8988T (cell line): ENCODE measurements around the gene MARK1.

Experiments
- DNase-seq: peaks from one replicate; pipeline ENCODE4 v3.0.0; 2011

The MARK1 gene

DNA sequence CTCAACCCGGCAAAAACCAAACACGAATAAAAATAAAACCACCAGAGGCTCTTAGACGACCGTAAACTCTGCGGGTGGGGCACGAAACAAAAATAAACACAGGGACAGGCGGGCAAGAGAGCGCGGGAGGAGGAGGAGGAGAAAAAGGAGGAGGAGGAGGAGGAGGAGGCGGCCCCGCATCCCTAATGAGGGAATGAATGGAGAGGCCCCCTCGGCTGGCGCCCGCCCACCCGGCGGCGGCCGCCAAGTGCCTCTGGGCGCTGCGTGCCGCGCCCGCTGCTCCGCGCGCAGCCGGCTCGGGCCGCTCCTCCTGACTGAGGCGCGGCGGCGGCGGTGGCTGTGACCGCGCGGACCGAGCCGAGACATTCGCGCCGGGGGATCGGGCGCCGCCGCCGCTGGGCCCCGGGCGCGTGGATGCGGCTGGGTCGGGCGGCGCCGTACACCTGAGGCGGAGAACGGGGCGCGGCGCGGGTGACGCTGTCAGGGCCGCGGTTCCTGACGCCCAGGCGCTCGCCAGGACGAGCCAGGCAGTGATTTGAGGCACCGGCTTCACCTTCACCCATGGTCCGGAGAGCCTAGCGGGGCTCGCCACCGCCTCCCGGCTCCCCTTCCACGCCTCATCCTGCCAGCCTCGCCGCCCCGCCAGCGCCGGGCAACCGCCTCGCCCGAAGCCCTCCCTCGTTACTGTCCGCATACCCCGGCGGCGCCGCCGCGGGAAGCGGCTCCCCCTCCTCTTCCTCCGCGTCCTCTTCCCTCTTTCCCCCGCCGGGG is at the start of gene MARK1:
TSS of gene MARK1 (plus strand) at position 229 of the 771 bp plus-strand sequence. CDS start 687 bp downstream, outside the sequence.
- peak; percentile 63 for DNase-seq

DNA sequence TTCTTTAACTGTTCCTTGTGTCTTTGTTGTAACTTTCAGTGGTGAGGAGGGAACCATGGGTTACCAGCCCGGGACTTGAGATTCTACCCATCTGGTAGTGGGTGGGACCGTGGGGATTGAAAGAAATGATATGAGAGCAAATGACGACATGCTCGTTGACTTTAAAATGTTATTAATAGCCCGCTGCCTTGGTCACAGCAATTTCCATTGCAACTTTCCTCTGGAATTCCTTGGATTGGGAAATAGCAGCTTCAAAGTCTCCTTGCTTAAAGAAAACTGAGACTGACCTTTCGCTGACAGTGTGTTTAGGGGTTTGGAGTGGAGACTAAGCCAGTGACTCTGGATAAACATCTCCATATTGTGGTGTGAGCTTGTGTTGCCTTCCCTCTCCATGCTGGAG is 44.2 kb upstream of the MARK1 start:
- no peak for DNase-seq

DNA sequence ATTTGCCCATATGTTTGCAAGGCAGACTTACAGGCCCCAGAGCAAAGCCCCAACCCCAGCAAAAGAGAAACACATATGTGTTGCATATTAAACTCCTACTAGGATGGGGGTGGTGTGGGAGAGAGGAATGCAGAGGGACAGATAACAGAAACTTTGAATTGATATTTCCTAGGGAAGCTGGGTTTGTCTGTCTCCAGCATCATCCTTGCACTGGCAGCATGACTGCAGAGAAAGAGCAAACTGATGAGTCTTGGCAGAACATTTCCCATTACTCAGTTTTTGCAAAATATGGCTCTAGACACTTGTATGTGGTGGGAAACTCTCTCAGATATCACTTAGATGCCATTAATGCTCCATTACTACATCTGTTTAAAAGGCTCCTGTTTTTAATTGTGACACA is 43.8 kb upstream of the MARK1 start:
- DNase-seq = no peak

DNA sequence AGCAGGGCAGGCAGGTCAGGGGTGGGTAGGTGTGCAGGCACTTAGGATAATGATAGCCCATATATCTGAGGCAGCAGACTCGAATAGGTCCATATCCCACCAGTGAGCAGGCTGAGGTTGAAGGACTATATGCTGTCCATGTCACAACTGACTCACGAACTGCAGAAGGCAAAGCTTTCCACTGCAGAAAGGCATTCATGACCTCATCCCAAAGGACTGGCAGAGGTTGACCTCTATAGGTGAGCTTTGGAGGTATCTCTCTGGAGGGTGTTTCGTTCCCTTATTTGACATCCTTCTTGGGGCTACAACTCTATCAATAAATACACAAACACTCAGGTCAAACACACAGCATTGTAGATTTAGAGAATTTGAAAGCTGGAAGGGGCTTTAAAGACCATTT is 42.8 kb upstream of the MARK1 start:
- no peak for DNase-seq

DNA sequence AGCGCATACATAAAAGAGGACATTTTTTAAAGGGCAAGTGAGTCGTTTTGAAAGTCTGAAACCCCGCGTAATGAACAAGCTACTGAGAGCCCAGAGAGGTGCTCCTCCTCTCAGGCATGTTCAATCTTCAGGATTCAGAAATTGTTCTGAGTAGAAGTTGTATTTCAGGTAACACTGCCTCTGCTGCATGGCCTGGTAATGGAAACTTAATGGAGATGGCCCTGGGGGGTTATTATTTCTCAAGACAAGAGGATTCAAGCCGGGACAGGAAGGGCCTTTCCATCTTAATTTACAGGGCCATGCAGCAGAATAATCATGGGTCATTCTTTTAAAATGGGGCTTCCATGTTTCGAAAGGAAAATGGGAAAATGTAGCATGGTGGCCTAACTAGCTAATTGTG is 42.1 kb upstream of the MARK1 start:
- DNase-seq = no peak

DNA sequence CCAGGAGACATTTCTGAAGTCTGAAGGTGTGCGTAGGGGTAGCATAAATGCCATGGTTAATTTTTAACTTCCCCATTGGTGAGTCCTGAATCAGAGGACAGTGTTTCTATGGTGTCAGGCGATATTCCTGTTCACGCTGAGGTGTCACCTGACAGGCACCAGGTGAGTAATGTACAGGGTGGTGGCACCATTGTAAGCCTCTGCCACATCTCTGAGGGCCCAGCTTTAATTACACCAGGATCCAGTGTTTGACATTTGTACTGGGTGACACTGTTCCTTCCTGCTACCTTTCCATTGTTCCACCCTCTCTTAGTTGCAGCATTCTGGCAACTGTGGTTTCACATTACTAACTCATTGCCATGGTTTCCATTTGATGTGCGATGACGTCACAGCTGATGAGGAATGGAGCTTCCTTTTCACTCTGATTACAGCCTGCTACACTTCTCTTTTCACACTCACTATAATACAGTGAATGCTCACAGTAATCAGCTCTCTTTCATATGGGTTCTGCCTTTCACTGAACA is 40.6 kb upstream of the MARK1 start:
- no peak for DNase-seq

DNA sequence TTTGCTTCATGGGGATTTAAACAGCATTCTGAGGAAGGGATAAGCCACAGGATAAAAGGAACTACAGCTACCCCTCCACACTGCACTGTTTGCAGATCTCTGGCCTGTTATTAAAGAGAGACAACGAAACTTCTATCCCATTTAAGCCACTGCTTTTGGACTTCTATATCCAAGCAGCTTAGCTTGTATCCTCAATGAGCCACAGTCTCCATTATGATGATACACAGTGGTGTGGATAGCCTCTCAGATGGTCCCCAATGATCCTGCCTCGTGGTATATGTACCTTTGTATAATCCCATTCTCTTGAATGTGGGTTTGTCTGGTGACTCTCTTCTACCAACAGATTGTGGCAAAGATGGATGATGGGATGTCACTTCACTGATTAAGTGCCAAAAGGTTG is 36.0 kb upstream of the MARK1 start:
- DNase-seq = no peak

DNA sequence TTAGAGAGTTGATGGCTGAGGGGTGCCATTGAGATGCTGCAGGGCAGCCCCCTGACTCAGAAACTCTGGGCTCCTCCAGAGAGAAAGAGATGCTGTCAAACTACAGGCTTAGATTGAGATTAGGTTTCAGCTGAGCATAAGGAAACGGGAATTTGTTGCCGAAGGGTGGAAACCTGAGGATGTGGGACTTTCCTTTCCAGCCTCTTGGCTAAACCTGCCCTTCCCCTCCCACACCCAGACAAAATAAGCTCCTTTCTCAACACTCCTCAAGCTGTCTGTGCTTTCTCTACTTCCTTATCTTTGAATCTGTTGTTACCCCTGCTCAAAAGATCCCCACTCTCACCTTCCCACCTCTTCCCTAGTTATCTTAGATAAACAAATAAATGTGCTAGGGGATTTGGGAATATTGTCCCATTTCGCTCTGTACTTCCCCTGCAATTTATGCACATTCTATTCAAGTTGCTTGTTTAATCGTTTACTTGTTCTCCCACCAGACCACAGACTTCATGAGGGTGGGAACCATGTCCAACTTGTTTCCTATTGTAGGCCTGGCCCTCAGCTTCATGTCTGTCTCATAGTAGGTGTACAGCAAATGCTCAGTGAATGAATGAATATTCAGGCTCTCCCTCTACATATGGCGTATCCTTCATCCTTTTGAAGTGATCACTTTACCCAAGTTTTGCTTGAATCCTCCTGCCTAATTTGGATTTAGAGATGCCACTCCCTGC is 30.6 kb upstream of the MARK1 start:
- no peak for DNase-seq

DNA sequence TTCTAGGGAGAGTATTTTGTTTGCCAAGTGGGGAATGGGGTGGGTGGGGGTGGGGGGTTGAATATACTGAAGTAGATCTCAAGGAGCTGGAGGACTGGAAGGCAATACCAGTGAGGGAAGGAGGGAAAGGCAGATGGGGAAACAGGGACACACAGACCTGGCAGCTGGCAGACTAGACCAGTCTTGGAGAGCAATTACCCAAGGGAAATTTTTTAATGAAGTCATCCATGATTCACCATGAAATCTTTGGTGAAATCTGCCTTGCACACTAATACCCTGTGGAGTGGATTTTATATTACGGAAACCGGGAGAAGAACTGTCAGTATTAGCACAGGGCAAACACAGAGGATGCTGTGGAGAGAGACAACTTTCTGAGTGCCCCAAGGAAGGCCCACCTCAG is 29.7 kb upstream of the MARK1 start:
- no peak for DNase-seq

DNA sequence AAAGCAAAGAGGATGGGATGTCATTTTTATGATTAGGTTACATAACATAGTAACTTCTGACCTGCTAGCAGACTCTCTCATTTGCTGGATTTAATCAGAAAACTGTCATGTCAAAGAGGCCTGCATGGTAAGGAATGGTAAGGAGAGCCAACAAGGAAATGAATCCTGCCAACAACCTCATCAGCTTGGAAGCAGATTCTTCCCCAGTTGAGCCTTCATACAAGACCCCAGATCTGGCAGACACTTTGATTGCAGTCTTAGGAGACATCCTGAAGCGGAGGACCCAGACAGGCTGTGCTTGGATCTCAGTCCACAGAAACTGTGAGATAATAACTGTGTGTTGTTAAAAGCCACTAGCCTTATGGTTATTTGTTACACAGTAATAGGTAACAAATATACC is 27.6 kb upstream of the MARK1 start:
- DNase-seq = no peak

DNA sequence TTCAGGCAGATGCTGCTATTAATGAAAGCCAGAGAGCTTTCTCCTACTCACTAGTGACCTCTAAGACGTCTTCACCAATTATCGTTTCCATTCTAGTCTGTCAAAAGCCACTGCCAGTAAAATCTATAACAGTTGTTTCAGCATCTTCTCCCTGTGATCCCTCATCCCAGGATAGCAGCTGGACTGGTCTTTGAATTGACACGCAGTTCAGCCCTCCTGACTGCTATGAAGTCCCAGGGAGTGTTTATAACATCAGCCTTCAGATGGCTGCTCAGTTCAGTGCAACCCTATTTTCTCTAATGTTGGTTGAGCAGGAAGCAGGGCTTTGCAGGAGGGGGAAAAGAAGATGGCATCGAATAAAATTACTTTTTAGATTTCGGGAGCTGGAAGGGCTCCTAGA is 23.6 kb upstream of the MARK1 start:
- DNase-seq = no peak

DNA sequence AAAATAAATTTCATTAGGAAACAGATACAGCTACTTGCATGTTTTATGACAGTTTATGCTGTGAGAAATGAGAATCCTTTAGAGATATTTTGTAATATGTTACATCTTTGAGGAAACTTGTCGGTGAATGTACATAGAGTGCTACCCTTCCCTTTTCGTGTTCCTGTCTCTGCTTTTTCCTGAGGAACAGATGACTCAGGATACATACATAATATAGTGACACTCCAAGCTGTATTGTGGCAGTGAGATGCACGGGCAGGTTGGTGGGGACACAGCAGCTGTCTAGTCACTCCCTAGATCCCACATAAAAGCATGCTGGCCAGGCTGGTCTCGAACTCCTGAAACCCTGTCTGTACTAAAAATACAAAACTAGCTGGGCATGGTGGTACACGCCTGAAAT is 20.9 kb upstream of the MARK1 start:
- DNase-seq = no peak

DNA sequence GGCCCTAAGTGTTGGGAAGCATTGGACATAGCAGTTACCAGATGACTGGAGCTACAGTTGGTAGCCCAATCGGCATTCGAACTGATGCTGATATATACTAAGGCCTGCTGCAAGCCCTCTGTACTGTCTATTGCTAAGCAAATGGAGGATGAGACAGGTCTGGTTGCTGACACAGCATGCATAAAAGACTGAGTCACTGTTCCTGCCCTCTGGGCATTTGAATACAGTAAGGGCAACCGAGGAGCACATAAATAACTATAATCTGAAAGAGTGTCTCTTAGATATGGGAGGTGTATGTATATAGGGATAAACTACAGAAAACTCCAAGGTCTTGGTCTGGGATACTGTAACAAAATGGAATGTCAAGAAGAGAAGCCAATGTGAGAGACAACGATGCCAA is 16.8 kb upstream of the MARK1 start:
- no peak for DNase-seq

DNA sequence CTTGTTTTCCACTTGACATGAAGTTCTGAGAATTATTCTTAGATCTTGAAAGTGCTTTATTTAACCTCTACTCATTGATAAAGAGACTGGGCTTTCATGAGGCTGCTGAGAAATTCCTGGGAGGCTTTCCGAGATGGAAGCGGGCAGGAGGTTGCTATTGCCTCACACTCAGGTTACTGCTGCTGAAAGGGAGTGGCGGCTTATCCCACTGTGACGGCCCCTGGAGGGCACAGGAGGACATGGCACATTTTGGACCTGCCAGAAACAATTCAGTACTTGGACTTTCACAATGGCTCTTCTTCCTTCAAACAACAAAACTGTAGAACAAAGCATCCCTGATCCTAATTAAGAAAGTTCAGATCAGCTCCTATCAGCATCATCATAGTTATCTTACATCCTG is 16.2 kb upstream of the MARK1 start:
- DNase-seq = no peak

DNA sequence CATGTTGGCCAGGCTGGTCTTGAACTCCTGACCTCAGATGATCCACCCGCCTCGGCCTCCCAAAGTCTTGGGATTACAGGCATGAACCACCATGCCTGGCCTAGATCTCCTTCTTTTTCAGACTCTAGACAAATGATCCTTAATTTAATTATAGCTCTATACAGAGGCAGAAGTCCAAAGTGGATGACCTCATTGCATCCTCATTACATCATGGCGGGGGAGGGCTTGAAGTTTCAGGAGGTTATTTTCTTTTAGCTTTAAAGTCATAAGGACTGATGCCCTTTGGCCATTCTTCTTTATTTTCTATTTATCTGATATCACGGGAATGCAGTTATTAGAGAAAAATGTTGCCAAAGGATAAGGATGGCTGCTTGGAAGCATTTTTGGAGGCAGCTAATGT is 14.1 kb upstream of the MARK1 start:
- no peak for DNase-seq

DNA sequence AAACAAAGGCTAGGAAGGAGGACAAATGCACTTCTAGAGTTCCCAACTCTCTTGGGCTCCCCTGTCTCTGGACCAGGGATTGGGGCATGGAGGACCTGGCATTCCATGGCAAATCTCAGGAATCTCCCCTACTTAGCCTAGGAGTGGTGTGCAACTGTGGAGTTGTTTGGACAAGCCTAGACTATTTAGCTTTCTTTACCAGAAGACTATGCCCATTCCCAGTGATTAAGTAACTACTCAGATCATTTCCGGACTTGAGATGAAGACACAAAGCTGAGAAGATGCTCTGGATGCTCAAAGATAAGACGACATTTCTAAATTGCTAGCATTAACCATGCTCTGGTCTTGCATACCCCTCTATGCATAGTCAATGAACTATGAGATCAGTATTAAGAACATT is 13.7 kb upstream of the MARK1 start:
- DNase-seq = no peak

DNA sequence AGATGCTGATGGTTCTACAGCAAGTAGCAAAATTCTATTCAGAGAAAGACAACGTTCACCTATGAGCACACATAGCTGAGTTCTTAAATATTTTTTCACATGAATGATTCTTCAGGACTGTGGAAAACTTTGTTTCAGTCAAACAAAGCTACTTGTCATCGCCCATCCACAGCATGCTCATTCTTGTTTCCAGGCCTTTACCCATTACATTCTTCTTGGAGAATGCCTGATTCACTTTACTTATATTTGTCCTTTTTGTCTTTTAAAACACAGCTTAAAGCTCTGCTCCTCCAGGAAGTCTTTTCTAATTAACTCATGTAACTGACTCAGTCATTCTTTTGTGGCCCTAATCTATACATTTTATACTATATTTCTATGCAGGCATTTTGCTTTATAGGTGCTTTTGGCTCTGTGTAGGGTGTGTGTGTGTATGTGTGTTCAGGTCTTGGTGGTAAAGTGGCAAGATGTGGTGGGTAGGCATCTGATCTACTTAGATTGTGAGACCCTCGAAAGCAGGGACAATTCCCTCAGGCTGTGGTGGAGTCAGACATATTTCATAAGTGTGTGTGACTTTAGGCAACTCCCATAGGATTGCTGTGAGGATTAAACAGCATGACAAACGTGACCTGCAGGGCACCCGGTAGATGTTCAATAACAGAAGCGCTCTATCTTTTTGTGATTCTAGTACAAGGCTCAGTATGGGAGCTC is 11.8 kb upstream of the MARK1 start:
- no peak for DNase-seq

DNA sequence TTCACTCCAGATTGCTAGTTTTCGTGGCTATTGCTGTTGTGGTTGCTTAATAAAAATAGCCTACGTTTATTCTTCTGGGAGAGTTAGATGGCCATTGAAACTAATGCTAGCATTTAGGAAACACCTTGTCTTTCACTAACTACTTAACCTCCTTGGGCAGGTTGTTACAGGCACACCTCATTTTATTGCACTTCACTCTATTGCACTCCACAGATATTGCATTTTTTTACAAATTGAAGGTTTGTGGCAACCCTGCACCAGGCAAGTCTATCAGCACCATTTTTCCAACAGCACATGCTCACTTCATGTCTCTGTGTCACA is 11.3 kb upstream of the MARK1 start:
- no peak for DNase-seq

DNA sequence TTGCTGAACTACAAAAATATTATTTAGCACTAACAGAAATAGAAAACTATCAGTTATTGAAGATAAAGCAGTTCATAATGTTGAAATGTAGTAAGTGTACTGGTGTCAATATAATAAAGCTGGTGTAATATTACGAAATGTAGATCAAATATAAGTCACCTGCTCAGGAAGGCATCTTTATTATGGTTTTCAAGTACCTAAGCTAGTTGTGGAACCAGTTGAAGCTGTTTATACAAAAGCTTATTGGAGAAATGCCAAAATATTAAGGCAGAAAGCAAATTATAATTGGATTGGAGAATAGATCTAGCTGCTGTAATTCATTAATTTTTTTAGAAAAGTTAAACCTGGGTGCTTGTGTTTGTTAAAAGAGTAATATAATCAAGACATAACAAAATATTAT is 6.2 kb upstream of the MARK1 start:
- no peak for DNase-seq

DNA sequence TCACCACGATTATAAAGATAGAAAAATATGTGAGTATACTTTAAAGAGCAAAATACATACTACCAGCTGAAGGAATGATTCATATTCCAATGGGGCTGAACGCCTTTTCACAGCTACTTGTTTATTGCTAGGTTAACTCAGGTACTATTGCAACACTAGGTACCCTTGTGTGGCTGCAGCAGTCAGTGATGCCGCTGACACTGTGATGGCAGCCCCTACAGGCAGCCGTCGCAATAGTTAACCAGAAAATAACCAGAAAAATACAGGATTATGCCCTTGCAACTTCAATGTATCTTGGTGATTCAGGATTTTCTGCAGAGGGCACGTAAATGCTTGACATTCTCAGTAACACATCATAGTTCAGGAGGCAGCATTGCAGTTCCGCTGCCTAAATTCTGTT is 1.6 kb upstream of the MARK1 start:
- no peak for DNase-seq

DNA sequence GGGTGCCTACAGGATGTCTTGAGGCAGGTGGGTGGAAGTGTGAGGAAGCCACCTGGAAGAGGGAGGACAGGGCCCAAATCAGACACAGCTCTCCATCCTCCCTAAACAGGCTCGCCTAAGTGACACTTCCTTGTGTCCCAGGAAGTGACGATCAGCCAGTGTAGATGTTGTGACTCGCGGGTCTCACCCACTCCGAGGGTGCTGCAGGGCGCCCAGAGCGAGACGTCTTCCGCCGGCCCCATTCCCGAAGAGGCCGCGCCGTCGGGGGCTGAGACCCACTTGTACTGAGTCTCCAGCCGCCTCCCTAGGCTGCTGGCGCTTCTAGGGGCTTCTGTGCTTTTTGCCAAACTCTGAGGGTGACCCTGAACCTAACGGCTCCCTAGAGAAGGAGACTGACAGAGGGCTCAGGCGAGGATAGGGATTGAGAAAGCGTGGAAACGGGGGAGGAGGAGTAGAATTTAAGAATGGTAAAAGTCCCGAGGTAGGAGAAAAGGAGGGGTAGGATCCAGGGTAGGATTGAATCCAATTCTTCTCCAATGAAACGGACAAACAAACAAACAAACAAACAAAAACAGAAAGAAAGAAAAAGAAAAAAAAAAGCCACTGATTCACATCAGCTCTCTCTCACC is 543 bp upstream of the MARK1 start:
- no peak for DNase-seq

DNA sequence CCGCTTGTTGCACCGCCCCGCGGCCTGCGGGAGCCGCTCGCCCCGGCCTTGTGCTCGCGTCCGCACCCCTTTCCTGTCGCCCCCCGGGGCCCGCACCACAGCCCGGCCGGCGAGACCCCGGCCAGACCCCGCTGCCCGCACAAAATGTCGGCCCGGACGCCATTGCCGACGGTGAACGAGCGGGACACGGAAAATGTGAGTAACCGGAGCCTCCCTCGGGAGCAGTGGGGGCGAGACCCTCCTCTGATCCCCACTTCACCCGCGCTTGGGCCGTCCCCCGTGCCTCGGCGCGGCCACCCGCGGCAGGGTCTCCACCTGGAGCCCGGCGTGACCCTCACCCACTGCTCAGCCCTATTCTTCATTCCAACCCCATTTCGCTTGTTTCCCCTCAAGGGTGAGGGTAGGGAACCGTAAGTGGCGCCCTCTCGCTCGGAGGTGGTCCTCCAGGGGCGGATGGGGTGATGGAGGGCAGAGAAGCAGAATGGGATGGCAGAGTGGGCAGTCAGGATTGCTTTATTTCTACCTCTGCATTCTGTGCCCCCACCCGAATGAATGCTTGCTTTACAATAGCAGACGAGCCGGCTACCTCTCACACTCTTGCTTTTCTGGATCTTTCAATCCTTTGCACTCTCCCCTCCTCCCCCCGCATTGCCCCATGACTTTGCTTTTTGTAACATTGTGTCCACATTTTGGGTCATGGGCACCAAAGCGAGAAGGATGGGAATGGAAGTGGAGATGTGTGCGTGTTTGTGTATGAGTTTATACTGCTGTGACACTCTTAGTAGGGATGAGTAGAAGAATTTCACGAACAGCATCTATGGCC is 954 bp downstream of the MARK1 start:
- DNase-seq = peak; percentile 27
